A549 (cell line): ENCODE measurements around the gene FNIP1. TPM values are rescaled to one million over a fixed set of nuclear protein-coding genes. Genes with fewer than 3 reads are reported as not detected.

ENCODE experiments used
- ATAC-seq, 2 experiments: fragments of 200-7000 bp in 1 of 2; fragments of >200 bp in 1 of 2; cut with Nextera tagmentation in 1 of 2; cut with Tn5 transposase in 1 of 2; 3 replicates each; pipeline versions ENCODE4 v1.8.0 to v1.9.1; 2018 to 2020; ENCODE audit warnings: mild to moderate bottlenecking in 1 of 2, moderate library complexity in 1 of 2
- CTCF ChIA-PET: fragments of 300-600 bp; sonication (Branson Sonifier 250); formaldehyde crosslinking; extraction: SDS; loops from one replicate; lab custom pipeline; 2021; ENCODE audit warnings: antibody characterized with exemption, inconsistent platforms; lab: Yijun Ruan, JAX
- POLR2A ChIA-PET: fragments of 350-600 bp; formaldehyde crosslinking; extraction: SDS; loops from one replicate; lab custom pipeline; 2021; ENCODE audit warnings: antibody characterized with exemption, inconsistent platforms; lab: Yijun Ruan, JAX
- DNase-seq, 2 experiments: peaks; one replicate each; pipeline versions ENCODE4 v3.0.0 to v3.0.0-alpha.2; 2011 to 2016; ENCODE audit warnings: low read depth in 1 of 2, low spot score in 1 of 2
- FAIRE-seq: peaks from 2 replicates; lab custom pipeline; 2011; peaks lifted over from hg19 to GRCh38; lab: Jason Lieb, UNC
- H3K27ac ChIP-seq, 2 experiments: fragments of >200 bp; sonication (Bioruptor Twin); formaldehyde crosslinking; 3 replicates each; pipeline ENCODE4 v1.5.1; 2016 to 2017
- H3K4me1 ChIP-seq: fragments of >200 bp; sonication (Bioruptor Twin); formaldehyde crosslinking; 3 replicates; pipeline ENCODE4 v1.6.1; 2016
- H3K4me2 ChIP-seq: fragments of >200 bp; sonication (Bioruptor Twin); formaldehyde crosslinking; 3 replicates; pipeline ENCODE4 v1.6.1; 2016
- H3K4me3 ChIP-seq: fragments of >200 bp; sonication (Bioruptor Twin); formaldehyde crosslinking; 3 replicates; pipeline ENCODE4 v1.5.1; 2016
- H3K9me3 ChIP-seq: fragments of >200 bp; sonication (Bioruptor Twin); formaldehyde crosslinking; 3 replicates; pipeline ENCODE4 v1.6.1; 2016
- CBX8 ChIP-seq: fragments of 200-600 bp; sonication (generic); IDR thresholded peaks from 2 replicates; pipeline ENCODE4 v1.6.1; 2016
- EP300 ChIP-seq, 2 experiments: fragments of >200 bp; sonication (Bioruptor Twin); formaldehyde crosslinking; IDR thresholded peaks; 2 replicates in 1 of 2; 3 replicates in 1 of 2; pipeline ENCODE4 v1.6.1; 2016 to 2017
- ESRRA ChIP-seq: fragments of 150-350 bp; IDR thresholded peaks from 2 replicates; pipeline ENCODE4 v1.6.1; 2014; ENCODE audit warnings: mild to moderate bottlenecking, low read length, borderline replicate concordance
- FOXS1 ChIP-seq: fragments of 250-450 bp; sonication (Bioruptor Pico); IDR thresholded peaks from 2 replicates; pipeline ENCODE4 v1.5.0; 2020; ENCODE audit warnings: mild to moderate bottlenecking, moderate library complexity
- GATA3 ChIP-seq: IDR thresholded peaks from 2 replicates; pipeline ENCODE4 v1.6.1; 2012; ENCODE audit warnings: borderline replicate concordance
- HEYL ChIP-seq: fragments of 250-450 bp; sonication (Bioruptor Pico); IDR thresholded peaks from 2 replicates; pipeline ENCODE4 v1.8.0; 2021; ENCODE audit warnings: mild to moderate bottlenecking, moderate library complexity
- HOXA7 ChIP-seq: fragments of 250-450 bp; sonication (Bioruptor Pico); IDR thresholded peaks from 2 replicates; pipeline ENCODE4 v1.5.0; 2020; ENCODE audit warnings: mild to moderate bottlenecking, moderate library complexity
- HOXB13 ChIP-seq: fragments of 250-450 bp; sonication (Bioruptor Pico); IDR thresholded peaks from 2 replicates; pipeline ENCODE4 v1.5.0; 2020; ENCODE audit warnings: low read depth, mild to moderate bottlenecking, moderate library complexity
- KDM5A ChIP-seq: fragments of 200-600 bp; sonication (generic); IDR thresholded peaks from 2 replicates; pipeline ENCODE4 v1.6.1; 2016; ENCODE audit warnings: antibody characterized with exemption, mild to moderate bottlenecking
- POLR2A ChIP-seq: IDR thresholded peaks from 2 replicates; pipeline ENCODE4 v1.6.1; 2012; ENCODE audit warnings: mild to moderate bottlenecking, low read length
- RAD21 ChIP-seq, 2 experiments: fragments of >200 bp in 1 of 2; sonication (Bioruptor Twin) in 1 of 2; formaldehyde crosslinking in 1 of 2; IDR thresholded peaks in 1 of 2; conservative IDR thresholded peaks in 1 of 2; 2 replicates in 1 of 2; 3 replicates in 1 of 2; pipeline ENCODE4 v1.6.1; 2012 to 2018; ENCODE audit warnings: inconsistent platforms in 1 of 2
- RCOR1 ChIP-seq: fragments of 150-350 bp; IDR thresholded peaks from 2 replicates; pipeline ENCODE4 v1.6.1; 2014; ENCODE audit warnings: antibody characterized with exemption, low read length, low read depth
- SMC3 ChIP-seq: fragments of >200 bp; sonication (Bioruptor Twin); formaldehyde crosslinking; IDR thresholded peaks from 3 replicates; pipeline ENCODE4 v1.6.1; 2018; ENCODE audit warnings: inconsistent platforms
- ZNF302 ChIP-seq: fragments of 250-450 bp; sonication (Bioruptor Pico); IDR thresholded peaks from 2 replicates; pipeline ENCODE4 v1.9.0; 2021; ENCODE audit warnings: inconsistent platforms, mild to moderate bottlenecking, moderate library complexity
- ZSCAN20 ChIP-seq: fragments of 250-450 bp; sonication (Bioruptor Pico); IDR thresholded peaks from 2 replicates; pipeline ENCODE4 v1.8.0; 2022; ENCODE audit warnings: mild to moderate bottlenecking, moderate library complexity
- WGBS: methylation state at CpG from one replicate; pipeline ENCODE4 v1.1.6; 2017; ENCODE audit errors: missing lambda C conversion rate; 5-methylcytosine and 5-hydroxymethylcytosine counted together
- polyA plus RNA-seq, 4 experiments: library from polyadenylated mRNA; depleted of rRNA in 3 of 4; stranded (reverse); fragments of >200 nt; fragmentation: RNase III in 1 of 4; extraction: RNeasy Plus Mini Kit Qiagen cat#74134 plus additional on column Dnase treatment in 1 of 4; gene quantifications; 2 replicates in 3 of 4; 3 replicates in 1 of 4; pipeline ENCODE4 v1.2.3, GENCODE V29; 2011 to 2017
- TF ChIP-seq, protein P1 (sequence below): IDR thresholded peaks from 2 replicates; pipeline ENCODE4 v1.6.1; 2012
- TF ChIP-seq, protein P2 (sequence below): IDR thresholded peaks from 2 replicates; pipeline ENCODE4 v1.6.1; 2012
- TF ChIP-seq, protein P3 (sequence below): fragments of 150-350 bp; IDR thresholded peaks from 2 replicates; pipeline ENCODE4 v1.6.1; 2014; ENCODE audit warnings: low read depth, mild to moderate bottlenecking, low read length
- TF ChIP-seq, protein P4 (sequence below): fragments of >200 bp; sonication (Bioruptor Twin); formaldehyde crosslinking; IDR thresholded peaks from 2 replicates; pipeline ENCODE4 v1.6.1; 2016
- TF ChIP-seq, protein P5 (sequence below): IDR thresholded peaks from 2 replicates; pipeline ENCODE4 v1.6.1; 2012; ENCODE audit warnings: low read depth, borderline replicate concordance

The FNIP1 gene
- polyA plus RNA-seq, 2 of the 4 experiments (the other 2 are of a cell fraction), result 7.5 to 9.6 TPM

DNA sequence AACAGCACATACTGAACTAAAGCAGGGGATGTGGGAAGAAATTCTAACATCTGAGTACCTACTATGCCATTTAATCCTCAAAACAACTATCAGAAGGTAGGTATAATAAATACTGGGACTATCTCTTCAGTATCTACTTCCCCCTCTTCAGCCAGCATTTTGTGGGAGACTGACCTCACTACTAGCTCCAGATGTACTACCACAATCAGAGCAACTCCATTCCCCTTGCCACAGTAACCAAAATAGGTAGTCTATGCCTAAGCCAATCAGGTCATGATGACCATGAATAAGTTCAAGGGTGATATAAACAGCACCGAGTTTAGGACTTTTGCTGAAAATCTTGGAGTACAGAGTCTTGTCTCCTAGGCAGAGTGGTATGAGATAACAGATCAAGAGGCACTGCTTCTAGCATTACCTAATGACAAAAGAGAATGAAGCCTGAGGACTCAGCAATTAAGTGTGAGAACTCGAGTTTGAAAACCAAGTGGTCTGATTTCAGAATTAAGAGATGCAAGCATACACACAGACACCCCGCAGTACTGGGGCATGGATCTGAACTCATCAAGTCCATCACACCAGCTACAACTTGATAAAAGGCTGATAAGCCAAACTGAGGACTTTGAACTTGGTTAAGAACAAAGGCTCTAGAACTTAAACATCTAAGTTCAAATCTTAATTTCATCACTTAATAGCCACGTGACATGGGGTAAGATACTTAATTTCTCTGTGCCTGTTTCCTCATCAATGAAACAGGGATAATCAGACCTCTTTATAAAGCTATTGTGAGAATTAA is 9.7 kb downstream of the FNIP1 start:
- FAIRE-seq, result no peak
- TF ChIP-seq EP300 (IDR thresholded peaks at IDR 0.05), result no peak
- no peak for TF ChIP-seq RCOR1
- TF ChIP-seq ESRRA, result no peak
- TF ChIP-seq CBX8, result no peak
- TF ChIP-seq FOXS1, result no peak
- TF ChIP-seq, protein P1, sequence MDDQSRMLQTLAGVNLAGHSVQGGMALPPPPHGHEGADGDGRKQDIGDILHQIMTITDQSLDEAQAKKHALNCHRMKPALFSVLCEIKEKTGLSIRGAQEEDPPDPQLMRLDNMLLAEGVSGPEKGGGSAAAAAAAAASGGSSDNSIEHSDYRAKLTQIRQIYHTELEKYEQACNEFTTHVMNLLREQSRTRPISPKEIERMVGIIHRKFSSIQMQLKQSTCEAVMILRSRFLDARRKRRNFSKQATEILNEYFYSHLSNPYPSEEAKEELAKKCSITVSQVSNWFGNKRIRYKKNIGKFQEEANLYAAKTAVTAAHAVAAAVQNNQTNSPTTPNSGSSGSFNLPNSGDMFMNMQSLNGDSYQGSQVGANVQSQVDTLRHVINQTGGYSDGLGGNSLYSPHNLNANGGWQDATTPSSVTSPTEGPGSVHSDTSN, result no peak
- TF ChIP-seq RAD21 (conservative IDR thresholded peaks at IDR 0.05 in 1 of 2, IDR thresholded peaks at IDR 0.05 in 1 of 2), result no peak
- no peak for TF ChIP-seq SMC3
- TF ChIP-seq, protein P2, sequence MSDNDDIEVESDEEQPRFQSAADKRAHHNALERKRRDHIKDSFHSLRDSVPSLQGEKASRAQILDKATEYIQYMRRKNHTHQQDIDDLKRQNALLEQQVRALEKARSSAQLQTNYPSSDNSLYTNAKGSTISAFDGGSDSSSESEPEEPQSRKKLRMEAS, result no peak
- TF ChIP-seq, protein P3, sequence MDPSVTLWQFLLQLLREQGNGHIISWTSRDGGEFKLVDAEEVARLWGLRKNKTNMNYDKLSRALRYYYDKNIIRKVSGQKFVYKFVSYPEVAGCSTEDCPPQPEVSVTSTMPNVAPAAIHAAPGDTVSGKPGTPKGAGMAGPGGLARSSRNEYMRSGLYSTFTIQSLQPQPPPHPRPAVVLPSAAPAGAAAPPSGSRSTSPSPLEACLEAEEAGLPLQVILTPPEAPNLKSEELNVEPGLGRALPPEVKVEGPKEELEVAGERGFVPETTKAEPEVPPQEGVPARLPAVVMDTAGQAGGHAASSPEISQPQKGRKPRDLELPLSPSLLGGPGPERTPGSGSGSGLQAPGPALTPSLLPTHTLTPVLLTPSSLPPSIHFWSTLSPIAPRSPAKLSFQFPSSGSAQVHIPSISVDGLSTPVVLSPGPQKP, result no peak
- TF ChIP-seq, protein P4, sequence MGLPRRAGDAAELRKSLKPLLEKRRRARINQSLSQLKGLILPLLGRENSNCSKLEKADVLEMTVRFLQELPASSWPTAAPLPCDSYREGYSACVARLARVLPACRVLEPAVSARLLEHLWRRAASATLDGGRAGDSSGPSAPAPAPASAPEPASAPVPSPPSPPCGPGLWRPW, result no peak
- no peak for TF ChIP-seq KDM5A
- TF ChIP-seq ZNF302 (CRISPR knock-in tag), result no peak
- TF ChIP-seq GATA3, result no peak
- TF ChIP-seq, protein P5, sequence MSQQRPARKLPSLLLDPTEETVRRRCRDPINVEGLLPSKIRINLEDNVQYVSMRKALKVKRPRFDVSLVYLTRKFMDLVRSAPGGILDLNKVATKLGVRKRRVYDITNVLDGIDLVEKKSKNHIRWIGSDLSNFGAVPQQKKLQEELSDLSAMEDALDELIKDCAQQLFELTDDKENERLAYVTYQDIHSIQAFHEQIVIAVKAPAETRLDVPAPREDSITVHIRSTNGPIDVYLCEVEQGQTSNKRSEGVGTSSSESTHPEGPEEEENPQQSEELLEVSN, result no peak
- no peak for TF ChIP-seq HEYL (CRISPR knock-in tag)
- TF ChIP-seq HOXB13 (CRISPR knock-in tag), result no peak
- TF ChIP-seq HOXA7 (CRISPR knock-in tag), result no peak
- TF ChIP-seq, all 56 proteins: peak for 0
- DNase-seq (no peak), ATAC-seq (peak in 1 of 2 experiments; percentile 43; a peak in 3 of 6 replicates)
- H3K4me3 ChIP-seq, result no peak overlapping the region
- ChIA-PET CTCF (no interaction called here), POLR2A (interaction anchor here (1.6 kb wide), 1 partner anchor 10 kb away, joined by 7 read pairs; the partner anchor contains the start of gene FNIP1)
- no peaks in the 10 kb centered on the region for H3K9me3 ChIP-seq
- H3K4me1 ChIP-seq, result no peaks in the 10 kb centered on the region
- H3K27ac ChIP-seq, result no peak overlapping the region
- no peak overlapping the region for H3K4me2 ChIP-seq
- 83% methylated on average over 4 of the region's 4 CpGs for WGBS

DNA sequence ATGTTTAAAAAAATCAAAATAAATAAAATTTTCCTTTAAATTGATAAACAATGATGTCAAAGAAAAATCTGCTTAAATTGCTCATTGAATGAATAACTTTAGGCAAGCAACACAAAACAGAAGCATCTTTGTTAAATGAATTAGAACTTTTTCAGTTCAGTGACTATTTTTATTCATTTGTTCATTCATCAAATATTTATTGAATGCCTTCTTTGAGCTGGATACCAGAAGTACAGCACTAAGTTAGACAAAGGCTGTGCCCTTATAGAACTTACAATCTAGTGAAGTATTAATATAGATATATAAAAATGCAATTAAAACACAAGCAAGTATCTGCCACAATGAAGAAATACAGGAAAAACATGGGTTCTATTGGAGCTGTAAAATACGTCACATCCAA is 10.8 kb downstream of the FNIP1 start:
- CTCF ChIA-PET, result interaction anchor here (1.8 kb wide), 1 partner anchor 196 kb away, joined by 4 read pairs; no protein-coding TSS in a partner anchor
- no peak for DNase-seq
- 92% methylated on average over 1 of the region's 1 CpG for WGBS
- Histone ChIP-seq H3K4me1 (no peaks in the 10 kb centered on the region), H3K9me3 (no peaks in the 10 kb centered on the region), H3K4me2 (no peak overlapping the region), H3K4me3 (no peak overlapping the region), H3K27ac (no peak overlapping the region)
- FAIRE-seq, result no peak
- POLR2A ChIA-PET, result no interaction called here
- no peak for ATAC-seq
- TF ChIP-seq SMC3, result no peak
- TF ChIP-seq POLR2A, result no peak
- TF ChIP-seq, protein P2, result no peak
- TF ChIP-seq ZSCAN20 (CRISPR knock-in tag), result no peak
- TF ChIP-seq RAD21 (conservative IDR thresholded peaks at IDR 0.05 in 1 of 2, IDR thresholded peaks at IDR 0.05 in 1 of 2), result no peak
